ENCODE results near the gene CAMK2N1. TPM values are rescaled to one million over a fixed set of nuclear protein-coding genes. Genes with fewer than 3 reads are reported as not detected.

The CAMK2N1 gene
- total and polyA plus RNA-seq, 10 of the 15 experiments (the other 5 are each of a cell fraction or from before 2014, with no cell fraction given) = 0.23 TPM; not detected in 9

GRCh38 chr1:20477348-20478056 is 8.5 kb downstream of the CAMK2N1 start:
- H3K4me3 ChIP-seq = no peak overlapping the region
- ChIA-PET SMC1A (ENCODE audit: uncharacterized antibody, unreplicated experiment) (no interaction called here), RAD21 (ENCODE audit: unreplicated experiment) (no interaction called here), POLR2A (no interaction called here), CTCF (no interaction called here)
- in situ Hi-C loops (cut with MboI) (no loop called here), intact Hi-C loops (cut with micrococcal nuclease; ENCODE audit: unreplicated experiment) (no loop called here)
- ATAC-seq = no peak
- no peak overlapping the region for H3K27ac ChIP-seq (ENCODE audit: control insufficient read depth, insufficient read depth)
- no peaks in the 10 kb centered on the region for H3K9me3 ChIP-seq (replicated peaks; ENCODE audit: control insufficient read depth, insufficient read depth, low read length)
- peaks cover 5 to 10% of the 10 kb centered on the region in 2 experiments for H3K27me3 ChIP-seq (replicated peaks in 1 of 2; ENCODE audit: control insufficient read depth in 2 of 2, insufficient read depth in 2 of 2, low read length in 1 of 2)
- no peak overlapping the region for H2AFZ ChIP-seq (ENCODE audit: control insufficient read depth, low read depth, low read length)
- TF ChIP-seq NR2C2 (IDR thresholded peaks at IDR 0.05; ENCODE audit: borderline replicate concordance, control insufficient read depth, insufficient read length, low read depth) = no peak
- TF ChIP-seq NR2F1 (conservative IDR thresholded peaks at IDR 0.05) = no peak
- TF ChIP-seq USF2 (IDR thresholded peaks at IDR 0.05; ENCODE audit: borderline replicate concordance, low read depth, low read length) = no peak
- no peak for TF ChIP-seq ELK1 (IDR thresholded peaks at IDR 0.05; ENCODE audit: low read depth, low read length)
- no peak for TF ChIP-seq KDM1A (IDR thresholded peaks at IDR 0.05; ENCODE audit: borderline replicate concordance)
- no peak overlapping the region for H3K9ac ChIP-seq (ENCODE audit: control insufficient read depth, insufficient read depth, low read length)
- no peak for DNase-seq (ENCODE audit: low read depth, low spot score)
- H3K4me2 ChIP-seq (ENCODE audit: control insufficient read depth, insufficient read depth) = no peak overlapping the region
- no peaks in the 10 kb centered on the region for H4K20me1 ChIP-seq (ENCODE audit: control insufficient read depth, insufficient read depth)
- WGBS (ENCODE audit: insufficient coverage, insufficient replicate concordance, low lambda C conversion rate, missing lambda C conversion rate) = 3% methylated on average over 10 of the region's 10 CpGs
- H3K4me1 ChIP-seq (ENCODE audit: control insufficient read depth, insufficient read depth, low read length) = no peaks in the 10 kb centered on the region
- no TSS peak for BruUV-seq (replicated peaks)
- H3K36me3 ChIP-seq (ENCODE audit: control insufficient read depth in 2 of 2, insufficient read depth in 2 of 2, low read length in 1 of 2) = no peaks in the 10 kb centered on the region
- FAIRE-seq = no peak
- H3K79me2 ChIP-seq (ENCODE audit: control insufficient read depth, insufficient read depth, low read length) = no peaks in the 10 kb centered on the region
